Measurements from ENCODE around the gene SLC40A1. TPM values are rescaled to one million over a fixed set of nuclear protein-coding genes. Genes with fewer than 3 reads are reported as not detected.

SLC40A1 gene
- total RNA-seq, 1 experiment from 2014 or later, result not detected

GRCh38 chr2:189579585-189580186, 900 bp downstream of the SLC40A1 start:
- no peak overlapping the region for H2AFZ ChIP-seq (ENCODE audit: low read length)
- H3K9ac ChIP-seq (ENCODE audit: extremely low read depth, insufficient read length, low read length), result no peak overlapping the region
- H2BK5ac ChIP-seq (ENCODE audit: insufficient read length, low read length), result no peak overlapping the region
- H4K91ac ChIP-seq (ENCODE audit: insufficient read length, low read depth, low read length), result no peak overlapping the region
- Mint-ChIP-seq H3K4me1 (peaks cover 18% of the 10 kb centered on the region in 2 experiments), H3K27me3 (ENCODE audit: low read depth) (peaks cover 98% of the 10 kb centered on the region), H3K9me3 (no peaks in the 10 kb centered on the region; a peak in 2 of 5 replicates), H3K4me3 (peak overlapping the region; percentile 60 to 86; a peak in 4 of 5 replicates), H3K27ac (no peak overlapping the region), H3K36me3 (ENCODE audit: insufficient read depth in 1 of 3, low read depth in 3 of 3) (no peaks in the 10 kb centered on the region)
- H2BK15ac ChIP-seq (ENCODE audit: low read depth, low read length), result no peak overlapping the region
- H3K27ac ChIP-seq (ENCODE audit: insufficient read length, low read depth, low read length), result no peak overlapping the region
- no peaks in the 10 kb centered on the region for H4K20me1 ChIP-seq (ENCODE audit: control insufficient read depth, insufficient read depth, insufficient read length)
- no peaks in the 10 kb centered on the region for H3K4me1 ChIP-seq (ENCODE audit: insufficient read depth, low read length)
- no peak overlapping the region for H2BK12ac ChIP-seq (ENCODE audit: insufficient read length, low read depth, low read length)
- no peak overlapping the region for H4K5ac ChIP-seq (ENCODE audit: insufficient read length, low read depth, low read length)
- no peak overlapping the region for H3T11ph ChIP-seq (ENCODE audit: low read length)
- no peaks in the 10 kb centered on the region for H3K79me1 ChIP-seq (ENCODE audit: insufficient read depth, low read depth, low read length, poor library complexity, severe bottlenecking)
- no peak overlapping the region for H4K8ac ChIP-seq (replicated peaks; ENCODE audit: insufficient read length, low read depth, low read length)
- H3K18ac ChIP-seq (ENCODE audit: insufficient read length, low read depth, low read length), result no peak overlapping the region
- no peaks in the 10 kb centered on the region for H3K79me2 ChIP-seq (ENCODE audit: insufficient read depth, low read length)
- no peak overlapping the region for H3K56ac ChIP-seq (ENCODE audit: insufficient read length, low read depth, low read length)
- no peak overlapping the region for H2BK120ac ChIP-seq (ENCODE audit: low read depth, low read length, poor library complexity, severe bottlenecking)
- no peak overlapping the region for H3K14ac ChIP-seq (ENCODE audit: insufficient read depth, low read length)
- H2BK20ac ChIP-seq (ENCODE audit: low read depth, low read length, poor library complexity, severe bottlenecking), result no peak overlapping the region
- H3K9me3 ChIP-seq (ENCODE audit: control insufficient read depth, low read depth, low read length), result no peaks in the 10 kb centered on the region
- no CpG with 5 or more reads among the region's 11 CpGs for WGBS (ENCODE audit: extremely low coverage, insufficient read length, low lambda C conversion rate)
- H3K23ac ChIP-seq (ENCODE audit: insufficient read length, low read depth, low read length), result no peak overlapping the region
- no peaks in the 10 kb centered on the region for H3K23me2 ChIP-seq (ENCODE audit: insufficient read length, low read depth, low read length, poor library complexity, severe bottlenecking)
- peaks cover 57% of the 10 kb centered on the region for H3K27me3 ChIP-seq (ENCODE audit: insufficient read depth, low read length)
- DNase-seq, result no peak
- no peak for TF ChIP-seq CTCF (conservative IDR thresholded peaks at IDR 0.05)
- H3K4ac ChIP-seq (ENCODE audit: low read depth, low read length), result no peak overlapping the region
- no peak overlapping the region for H2AK5ac ChIP-seq (ENCODE audit: insufficient read length, low read length)
- H3K4me2 ChIP-seq (ENCODE audit: insufficient read depth, insufficient read length, low read length), result peak overlapping the region; percentile 44
